Kidney (tissue), 14 donors: Measurements from ENCODE around the gene CCR8. TPM values are rescaled to one million over a fixed set of nuclear protein-coding genes. Genes with fewer than 3 reads are reported as not detected.

Experiments
- DNase-seq, 5 donors: peaks; one replicate each; pipeline ENCODE4 v3.0.0-alpha.2; 2013 to 2020
- FAIRE-seq: peaks from 2 replicates; lab custom pipeline; 2012; peaks lifted over from hg19 to GRCh38; lab: Jason Lieb, UNC
- H3K27ac ChIP-seq, 2 donors: one replicate each; pipeline ENCODE4 v1.7.0; 2013; ENCODE audit warnings: low read depth in 2 of 2, low read length in 2 of 2, inconsistent platforms in 1 of 2
- H3K27me3 ChIP-seq: one replicate; pipeline ENCODE4 v1.7.1; 2013; ENCODE audit warnings: low read length, inconsistent platforms; ENCODE audit not compliant: control insufficient read depth, insufficient read depth
- H3K36me3 ChIP-seq, 3 donors: one replicate each; pipeline versions ENCODE4 v1.7.0 to v1.7.1; 2013; ENCODE audit warnings: low read length in 3 of 3, control low read depth in 1 of 3, inconsistent platforms in 1 of 3; ENCODE audit not compliant: insufficient read depth in 3 of 3, control insufficient read depth in 2 of 3
- H3K4me1 ChIP-seq, 3 donors: one replicate each; pipeline versions ENCODE4 v1.7.0 to v1.7.1; 2013; ENCODE audit warnings: low read length in 3 of 3, inconsistent platforms in 1 of 3, low read depth in 1 of 3; ENCODE audit not compliant: control insufficient read depth in 2 of 3, insufficient read depth in 2 of 3
- H3K4me3 ChIP-seq, 3 donors: one replicate each; pipeline versions ENCODE4 v1.7.0 to v1.8.1; 2013; ENCODE audit warnings: low read length in 3 of 3, control low read depth in 1 of 3, inconsistent platforms in 1 of 3
- H3K9ac ChIP-seq, 3 donors: one replicate each; pipeline versions ENCODE4 v1.7.0 to v1.7.1; 2013; ENCODE audit warnings: low read length in 3 of 3, control low read depth in 1 of 3, inconsistent platforms in 1 of 3
- H3K9me3 ChIP-seq, 3 donors: one replicate each; pipeline versions ENCODE4 v1.7.0 to v1.7.1; 2013; ENCODE audit warnings: low read length in 3 of 3, control low read depth in 1 of 3, inconsistent platforms in 1 of 3; ENCODE audit not compliant: control insufficient read depth in 2 of 3, insufficient read depth in 1 of 3
- CTCF ChIP-seq: IDR thresholded peaks from 3 replicates; pipeline ENCODE4 v1.5.1; 2012; ENCODE audit warnings: mild to moderate bottlenecking, moderate library complexity, borderline replicate concordance; ENCODE audit not compliant: insufficient read depth; ENCODE audit errors: extremely low read depth
- intact Hi-C: fragments of 100-400 bp; cut with DNase I; formaldehyde crosslinking; loops from one replicate; pipeline ENCODE4 v1.11.1; 2022
- polyA plus RNA-seq: library from polyadenylated mRNA; stranded (reverse); fragments of 350-450 nt; fragmentation: Illumina TruSeq; extraction: RNeasy Lipid Tissue Mini Kit (QIAGEN cat#74804); gene quantifications from one replicate; pipeline ENCODE4 v1.2.3, GENCODE V29; 2014; ENCODE audit warnings: low read depth, low replicate concordance; ENCODE audit not compliant: insufficient read depth
- total RNA-seq: library from RNA; stranded (reverse); fragmentation: NEBNext Ultra II Directional; extraction: Animal tissue kit (Norgen Biotek cat#: 25700); gene quantifications from one replicate; pipeline ENCODE4 v1.2.1, GENCODE V29; 2021
- donor health status: control.
- donor health status: control.
- donor health status: control.
- donor health status: control.
- donor health status: control.
- donor health status: DM: yes; HTN: yes; CAD: no.
- donor health status: Normal renal cell carcinoma (clear cell type).

CCR8 gene
- total and polyA plus RNA-seq, 2 donors from 2014 or later = 0.19 TPM; not detected in 1

DNA sequence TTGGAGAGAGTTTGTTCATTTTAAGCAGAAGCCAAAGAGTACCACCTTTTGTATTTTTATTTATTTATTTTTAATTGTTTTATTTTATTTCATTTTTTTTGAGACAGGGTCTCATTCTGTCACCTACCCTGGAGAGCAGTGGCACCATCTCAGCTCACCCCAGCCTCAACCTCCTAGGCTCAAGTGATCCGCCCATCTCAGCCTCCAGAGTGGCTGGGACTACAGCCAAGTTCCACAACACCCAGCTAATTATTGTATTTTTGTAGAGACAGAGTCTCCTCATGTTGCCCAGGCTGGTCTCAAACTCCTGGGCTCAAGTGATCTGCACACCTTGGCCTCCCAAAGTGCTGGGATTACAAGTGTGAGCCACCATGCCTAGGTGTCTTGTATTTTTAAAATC lies 9.6 kb downstream of the CCR8 start:
- Histone ChIP-seq H3K9me3 (no peaks in the 10 kb centered on the region), H3K27ac (no peak overlapping the region), H3K9ac (no peak overlapping the region), H3K27me3 (no peaks in the 10 kb centered on the region), H3K36me3 (no peaks in the 10 kb centered on the region), H3K4me3 (no peak overlapping the region), H3K4me1 (no peaks in the 10 kb centered on the region)
- intact Hi-C loops = no loop called here
- no peak for TF ChIP-seq CTCF
- no peak for FAIRE-seq
- no peak for DNase-seq

DNA sequence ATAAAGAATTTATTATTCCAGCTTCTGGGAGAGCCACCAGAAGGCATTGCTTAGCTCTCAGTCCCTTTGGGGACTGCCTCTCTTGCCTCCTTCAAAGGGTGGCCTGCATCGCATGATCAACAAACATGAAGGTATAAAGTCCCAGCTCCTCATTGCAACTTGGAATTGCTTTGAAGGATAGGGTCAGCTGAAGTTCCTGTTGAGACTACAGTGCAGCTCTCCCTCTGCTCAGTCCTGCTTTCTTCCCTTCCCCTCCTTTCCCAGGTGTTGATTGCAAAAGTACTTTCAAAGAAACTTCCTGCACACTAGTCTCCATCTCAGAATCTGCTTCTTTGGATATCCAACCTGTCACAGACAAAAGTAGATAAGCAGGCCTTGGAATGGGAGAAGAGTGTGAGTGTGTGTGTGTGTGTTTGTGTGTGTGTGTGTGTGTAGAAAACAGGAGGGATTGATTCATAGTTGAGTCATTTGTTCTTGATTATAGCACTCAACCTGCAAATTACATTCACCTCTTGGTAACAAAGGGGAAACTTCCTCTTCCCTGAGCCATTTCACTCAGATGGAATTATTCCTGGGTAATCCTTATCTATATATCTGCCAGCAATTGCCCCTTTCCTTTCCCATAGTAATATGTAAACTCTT lies 13.7 kb downstream of the CCR8 start:
- FAIRE-seq = no peak
- H3K36me3 ChIP-seq = no peaks in the 10 kb centered on the region
- H3K4me1 ChIP-seq = no peaks in the 10 kb centered on the region
- no peak for TF ChIP-seq CTCF
- intact Hi-C loops = no loop called here
- H3K4me3 ChIP-seq = no peak overlapping the region
- H3K9ac ChIP-seq = no peak overlapping the region
- DNase-seq = no peak
- no peaks in the 10 kb centered on the region for H3K27me3 ChIP-seq
- no peak overlapping the region for H3K27ac ChIP-seq
- H3K9me3 ChIP-seq = no peaks in the 10 kb centered on the region

GRCh38 chr3:39343760-39344159 lies 14.3 kb downstream of the CCR8 start:
- H3K9ac ChIP-seq = no peak overlapping the region
- no peak overlapping the region for H3K4me3 ChIP-seq
- H3K4me1 ChIP-seq = no peaks in the 10 kb centered on the region
- H3K27me3 ChIP-seq = no peaks in the 10 kb centered on the region
- DNase-seq = no peak
- no peak overlapping the region for H3K27ac ChIP-seq
- intact Hi-C loops = no loop called here
- TF ChIP-seq CTCF = no peak
- FAIRE-seq = no peak
- H3K9me3 ChIP-seq = no peaks in the 10 kb centered on the region
- H3K36me3 ChIP-seq = no peaks in the 10 kb centered on the region
